ENCODE data around the gene ZNF608. TPM values are rescaled to one million over a fixed set of nuclear protein-coding genes. Genes with fewer than 3 reads are reported as not detected.
A peak's percentile ranks its signal among the peaks of the same experiment; 100 is the strongest.

Gene ZNF608
- total RNA-seq, 1 donor from 2014 or later: 63.0 TPM

- Mint-ChIP-seq H3K27ac (peak overlapping the region; percentile 39), H3K9me3 (peaks cover 12% of the 10 kb centered on the region), H3K4me1 (ENCODE audit: unreplicated experiment) (peaks cover 73% of the 10 kb centered on the region), H3K27me3 (no peaks in the 10 kb centered on the region), H3K4me3 (no peak overlapping the region), H3K36me3 (peaks cover 27% of the 10 kb centered on the region)
- no peak for TF ChIP-seq CTCF (conservative IDR thresholded peaks at IDR 0.05)
- no peak for DNase-seq (ENCODE audit: extremely low spot score, unreplicated experiment)
Measured at GRCh38 chr5:124698770-124699169, 47.7 kb downstream of the ZNF608 start.

GRCh38 chr5:124697933-124698591 lies 48.4 kb downstream of the ZNF608 start:
- Mint-ChIP-seq H3K36me3 (peaks cover 31% of the 10 kb centered on the region), H3K4me1 (ENCODE audit: unreplicated experiment) (peaks cover 66% of the 10 kb centered on the region), H3K4me3 (peak overlapping the region; percentile 28), H3K27me3 (no peaks in the 10 kb centered on the region), H3K9me3 (peaks cover 12% of the 10 kb centered on the region), H3K27ac (peak overlapping the region; percentile 39)
- no peak for DNase-seq (ENCODE audit: extremely low spot score, unreplicated experiment)
- no peak for TF ChIP-seq CTCF (conservative IDR thresholded peaks at IDR 0.05)

- no peak for TF ChIP-seq CTCF (conservative IDR thresholded peaks at IDR 0.05)
- H3K4me1 Mint-ChIP-seq (ENCODE audit: unreplicated experiment): peaks cover 65% of the 10 kb centered on the region
- peak overlapping the region; percentile 39 for H3K27ac Mint-ChIP-seq
- H3K9me3 Mint-ChIP-seq: peaks cover 12% of the 10 kb centered on the region
- peak overlapping the region; percentile 28 for H3K4me3 Mint-ChIP-seq
- DNase-seq (ENCODE audit: extremely low spot score, unreplicated experiment): no peak
- H3K36me3 Mint-ChIP-seq: peaks cover 36% of the 10 kb centered on the region
- H3K27me3 Mint-ChIP-seq: no peaks in the 10 kb centered on the region
Measured at GRCh38 chr5:124697501-124697900, 48.9 kb downstream of the ZNF608 start.

DNA sequence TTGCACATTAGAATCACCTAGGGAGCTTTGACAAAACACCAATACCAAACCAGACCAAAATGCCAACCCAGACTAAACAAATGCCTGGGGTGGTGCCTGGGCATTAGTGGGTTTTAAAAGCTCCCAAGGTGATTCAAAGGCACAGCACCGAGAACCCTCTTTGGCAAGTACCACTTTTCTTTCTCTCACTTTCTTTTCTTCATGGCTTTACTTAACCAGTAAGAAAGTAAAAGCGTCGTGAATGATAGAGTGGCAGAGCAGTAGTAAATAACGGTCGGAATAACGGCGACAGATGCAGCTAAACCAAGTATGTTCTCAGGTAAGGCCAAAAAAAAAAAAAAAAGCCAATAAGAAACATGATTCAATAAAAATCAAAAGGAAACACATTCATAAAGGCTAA lies 49.5 kb downstream of the ZNF608 start:
- H3K36me3 Mint-ChIP-seq: peaks cover 36% of the 10 kb centered on the region
- no peak overlapping the region for H3K4me3 Mint-ChIP-seq
- no peaks in the 10 kb centered on the region for H3K27me3 Mint-ChIP-seq
- no peak for TF ChIP-seq CTCF (conservative IDR thresholded peaks at IDR 0.05)
- peaks cover 61% of the 10 kb centered on the region for H3K4me1 Mint-ChIP-seq (ENCODE audit: unreplicated experiment)
- H3K27ac Mint-ChIP-seq: peak overlapping the region; percentile 65
- DNase-seq (ENCODE audit: extremely low spot score, unreplicated experiment): no peak
- peaks cover 12% of the 10 kb centered on the region for H3K9me3 Mint-ChIP-seq
